ENCODE measurements around the gene RPS6KC1. TPM values are rescaled to one million over a fixed set of nuclear protein-coding genes. Genes with fewer than 3 reads are reported as not detected.

Gene RPS6KC1
- total RNA-seq (10 to 100 TPM; 33.4 to 66.9 TPM), polyA plus RNA-seq (ENCODE audit: insufficient read length in 2 of 2) (10 to 100 TPM; 26.2 to 34.1 TPM)
- long read RNA-seq, donor 1, full-length matches to known transcripts: 2 of 7 reads
- long read RNA-seq, donor 1, partial matches to known transcripts: 5 of 7 reads
- long read RNA-seq, donor 1, other reads (novel, unspliced or antisense): 0 of 7 reads
- long read RNA-seq, donor 2: 0 reads
- long read RNA-seq, donor 3, partial matches to known transcripts: 7 of 7 reads
- long read RNA-seq, donor 3, other reads (novel, unspliced or antisense): 0 of 7 reads
- long read RNA-seq, donor 4: 0 reads

- Histone ChIP-seq H3K27ac (ENCODE audit: low read depth, low read length) (peak within 1 kb of the TSS; percentile 45), H3K9me3 (ENCODE audit: control insufficient read depth, insufficient read depth, low read length) (no peaks in the 10 kb centered on the region), H3K4me3 (ENCODE audit: low read depth, low read length) (peak within 1 kb of the TSS; percentile 95), H3K27me3 (ENCODE audit: control insufficient read depth, insufficient read depth, low read length) (peaks cover 2% of the 10 kb centered on the region), H3K36me3 (ENCODE audit: control insufficient read depth, insufficient read depth, low read length) (no peaks in the 10 kb centered on the region), H3K4me1 (ENCODE audit: control insufficient read depth, insufficient read depth, low read length) (peaks cover 4% of the 10 kb centered on the region)
- DNase-seq (ENCODE audit: low read depth in 4 of 6, low spot score in 6 of 6): peak; percentile 64 to 96 (median 72)
- WGBS (ENCODE audit: insufficient coverage): under 1% methylated on average over 42 of the region's 42 CpGs
These were observed at the start of gene RPS6KC1 for GRCh38 chr1:213051127-213051880. RPS6KC1 (plus strand) TSS chr1:213051241; CDS start chr1:213051405, 164 bp downstream.

GRCh38 chr1:213003256-213003655 lies 47.8 kb upstream of the RPS6KC1 start:
- H3K9me3 ChIP-seq (ENCODE audit: control insufficient read depth, insufficient read depth, low read length): no peaks in the 10 kb centered on the region
- H3K4me1 ChIP-seq (ENCODE audit: control insufficient read depth, insufficient read depth, low read length): no peaks in the 10 kb centered on the region
- DNase-seq (ENCODE audit: low read depth in 4 of 6, low spot score in 6 of 6): no peak
- WGBS (ENCODE audit: insufficient coverage): no CpG with 5 or more reads among the region's 3 CpGs
- H3K36me3 ChIP-seq (ENCODE audit: control insufficient read depth, insufficient read depth, low read length): peaks cover 25% of the 10 kb centered on the region
- no peaks in the 10 kb centered on the region for H3K27me3 ChIP-seq (ENCODE audit: control insufficient read depth, insufficient read depth, low read length)
- H3K27ac ChIP-seq (ENCODE audit: low read depth, low read length): no peak overlapping the region
- no peak overlapping the region for H3K4me3 ChIP-seq (ENCODE audit: low read depth, low read length)

- H3K27me3 ChIP-seq (ENCODE audit: control insufficient read depth, insufficient read depth, low read length): no peaks in the 10 kb centered on the region
- peaks cover 23% of the 10 kb centered on the region for H3K36me3 ChIP-seq (ENCODE audit: control insufficient read depth, insufficient read depth, low read length)
- WGBS (ENCODE audit: insufficient coverage): no CpG with 5 or more reads among the region's 2 CpGs
- H3K4me1 ChIP-seq (ENCODE audit: control insufficient read depth, insufficient read depth, low read length): no peaks in the 10 kb centered on the region
- DNase-seq (ENCODE audit: low read depth in 4 of 6, low spot score in 6 of 6): no peak
- H3K27ac ChIP-seq (ENCODE audit: low read depth, low read length): no peak overlapping the region
- no peaks in the 10 kb centered on the region for H3K9me3 ChIP-seq (ENCODE audit: control insufficient read depth, insufficient read depth, low read length)
- no peak overlapping the region for H3K4me3 ChIP-seq (ENCODE audit: low read depth, low read length)
These were observed 42.5 kb upstream of the RPS6KC1 start for GRCh38 chr1:213008564-213008963.

GRCh38 chr1:213014642-213015041 lies 36.4 kb upstream of the RPS6KC1 start:
- 81% methylated on average over 2 of the region's 7 CpGs for WGBS (ENCODE audit: insufficient coverage)
- peak in 4 of 6 donors; percentile 1 to 11 (median 8) for DNase-seq (ENCODE audit: low read depth in 4 of 6, low spot score in 6 of 6)

GRCh38 chr1:213015099-213016050 lies 35.7 kb upstream of the RPS6KC1 start, which contains the start of gene ANGEL2:
ANGEL2 (minus strand) TSS chr1:213015867; CDS start chr1:213015671, 196 bp downstream.
- under 1% methylated on average over 58 of the region's 66 CpGs for WGBS (ENCODE audit: insufficient coverage)
- H3K9me3 ChIP-seq (ENCODE audit: control insufficient read depth, insufficient read depth, low read length): no peaks in the 10 kb centered on the region
- peak; percentile 94 to 99 (median 98) for DNase-seq (ENCODE audit: low read depth in 4 of 6, low spot score in 6 of 6)
- peak within 1 kb of the TSS; percentile 98 for H3K27ac ChIP-seq (ENCODE audit: low read depth, low read length)
- H3K36me3 ChIP-seq (ENCODE audit: control insufficient read depth, insufficient read depth, low read length): no peaks in the 10 kb centered on the region
- H3K4me1 ChIP-seq (ENCODE audit: control insufficient read depth, insufficient read depth, low read length): peaks cover 6% of the 10 kb centered on the region
- peak within 1 kb of the TSS; percentile 92 for H3K4me3 ChIP-seq (ENCODE audit: low read depth, low read length)
- H3K27me3 ChIP-seq (ENCODE audit: control insufficient read depth, insufficient read depth, low read length): no peaks in the 10 kb centered on the region

More at GRCh38 chr1:213014642-213015041, 36.4 kb upstream of the RPS6KC1 start:
- Histone ChIP-seq H3K4me1 (ENCODE audit: control insufficient read depth, insufficient read depth, low read length) (peaks cover 6% of the 10 kb centered on the region), H3K36me3 (ENCODE audit: control insufficient read depth, insufficient read depth, low read length) (peaks cover 3% of the 10 kb centered on the region), H3K4me3 (ENCODE audit: low read depth, low read length) (peak overlapping the region; percentile 92), H3K9me3 (ENCODE audit: control insufficient read depth, insufficient read depth, low read length) (no peaks in the 10 kb centered on the region), H3K27me3 (ENCODE audit: control insufficient read depth, insufficient read depth, low read length) (no peaks in the 10 kb centered on the region), H3K27ac (ENCODE audit: low read depth, low read length) (peak overlapping the region; percentile 98)

GRCh38 chr1:213017447-213018273 lies 33.4 kb upstream of the RPS6KC1 start:
- WGBS (ENCODE audit: insufficient coverage): 94% methylated on average over 6 of the region's 9 CpGs
- H3K9me3 ChIP-seq (ENCODE audit: control insufficient read depth, insufficient read depth, low read length): no peaks in the 10 kb centered on the region
- no peak overlapping the region for H3K27ac ChIP-seq (ENCODE audit: low read depth, low read length)
- H3K4me3 ChIP-seq (ENCODE audit: low read depth, low read length): no peak overlapping the region
- H3K27me3 ChIP-seq (ENCODE audit: control insufficient read depth, insufficient read depth, low read length): no peaks in the 10 kb centered on the region
- H3K4me1 ChIP-seq (ENCODE audit: control insufficient read depth, insufficient read depth, low read length): peaks cover 6% of the 10 kb centered on the region
- no peak for DNase-seq (ENCODE audit: low read depth in 4 of 6, low spot score in 6 of 6)
- no peaks in the 10 kb centered on the region for H3K36me3 ChIP-seq (ENCODE audit: control insufficient read depth, insufficient read depth, low read length)

GRCh38 chr1:213019450-213019849 lies 31.6 kb upstream of the RPS6KC1 start:
- Histone ChIP-seq H3K36me3 (ENCODE audit: control insufficient read depth, insufficient read depth, low read length) (no peaks in the 10 kb centered on the region), H3K27ac (ENCODE audit: low read depth, low read length) (no peak overlapping the region), H3K4me1 (ENCODE audit: control insufficient read depth, insufficient read depth, low read length) (peaks cover 6% of the 10 kb centered on the region), H3K4me3 (ENCODE audit: low read depth, low read length) (no peak overlapping the region), H3K9me3 (ENCODE audit: control insufficient read depth, insufficient read depth, low read length) (no peaks in the 10 kb centered on the region), H3K27me3 (ENCODE audit: control insufficient read depth, insufficient read depth, low read length) (no peaks in the 10 kb centered on the region)
- no peak for DNase-seq (ENCODE audit: low read depth in 4 of 6, low spot score in 6 of 6)
- WGBS (ENCODE audit: insufficient coverage): no CpG with 5 or more reads among the region's 4 CpGs

GRCh38 chr1:213020016-213020415 lies 31.0 kb upstream of the RPS6KC1 start:
- Histone ChIP-seq H3K27me3 (ENCODE audit: control insufficient read depth, insufficient read depth, low read length) (no peaks in the 10 kb centered on the region), H3K9me3 (ENCODE audit: control insufficient read depth, insufficient read depth, low read length) (no peaks in the 10 kb centered on the region), H3K36me3 (ENCODE audit: control insufficient read depth, insufficient read depth, low read length) (no peaks in the 10 kb centered on the region), H3K4me1 (ENCODE audit: control insufficient read depth, insufficient read depth, low read length) (peaks cover 6% of the 10 kb centered on the region), H3K4me3 (ENCODE audit: low read depth, low read length) (no peak overlapping the region), H3K27ac (ENCODE audit: low read depth, low read length) (no peak overlapping the region)
- no peak for DNase-seq (ENCODE audit: low read depth in 4 of 6, low spot score in 6 of 6)
- no CpG with 5 or more reads among the region's 3 CpGs for WGBS (ENCODE audit: insufficient coverage)
